Measurements from ENCODE around the gene SECISBP2L. TPM values are rescaled to one million over a fixed set of nuclear protein-coding genes. Genes with fewer than 3 reads are reported as not detected.

SECISBP2L gene
- total RNA-seq, 2 experiments from 2014 or later, result 18.5 to 19.6 TPM

GRCh38 chr15:49038382-49038781 is 7.9 kb downstream of the SECISBP2L start:
- peaks cover 31% of the 10 kb centered on the region for H3K4me1 Mint-ChIP-seq
- no peaks in the 10 kb centered on the region for H3K36me3 Mint-ChIP-seq
- no peak overlapping the region for H3K27ac Mint-ChIP-seq
- no peaks in the 10 kb centered on the region for H3K27me3 Mint-ChIP-seq
- no peaks in the 10 kb centered on the region for H3K9me3 Mint-ChIP-seq
- no peak overlapping the region for H3K4me3 Mint-ChIP-seq
- DNase-seq, result no peak

GRCh38 chr15:49037546-49037940 is 8.7 kb downstream of the SECISBP2L start:
- H3K27me3 Mint-ChIP-seq, result no peaks in the 10 kb centered on the region
- no peaks in the 10 kb centered on the region for H3K9me3 Mint-ChIP-seq
- H3K4me3 Mint-ChIP-seq, result no peak overlapping the region
- H3K4me1 Mint-ChIP-seq, result peaks cover 32% of the 10 kb centered on the region
- no peak for DNase-seq
- no peaks in the 10 kb centered on the region for H3K36me3 Mint-ChIP-seq
- no peak overlapping the region for H3K27ac Mint-ChIP-seq

GRCh38 chr15:49036650-49037545 is 9.3 kb downstream of the SECISBP2L start:
- no peaks in the 10 kb centered on the region for H3K36me3 Mint-ChIP-seq

GRCh38 chr15:49035825-49036224 is 10.4 kb downstream of the SECISBP2L start:
- H3K27me3 Mint-ChIP-seq, result no peaks in the 10 kb centered on the region
- no peak overlapping the region for H3K27ac Mint-ChIP-seq
- no peak overlapping the region for H3K4me3 Mint-ChIP-seq
- H3K4me1 Mint-ChIP-seq, result peaks cover 21% of the 10 kb centered on the region
- H3K9me3 Mint-ChIP-seq, result no peaks in the 10 kb centered on the region
- H3K36me3 Mint-ChIP-seq, result no peaks in the 10 kb centered on the region
- DNase-seq, result no peak

More at GRCh38 chr15:49036650-49037545, 9.3 kb downstream of the SECISBP2L start:
- no peaks in the 10 kb centered on the region for H3K27me3 Mint-ChIP-seq
- H3K4me1 Mint-ChIP-seq, result peaks cover 28% of the 10 kb centered on the region
- DNase-seq, result no peak
- no peaks in the 10 kb centered on the region for H3K9me3 Mint-ChIP-seq
- no peak overlapping the region for H3K4me3 Mint-ChIP-seq
- H3K27ac Mint-ChIP-seq, result no peak overlapping the region

GRCh38 chr15:49032601-49033145 is 13.6 kb downstream of the SECISBP2L start:
- H3K9me3 Mint-ChIP-seq, result no peaks in the 10 kb centered on the region
- H3K4me1 Mint-ChIP-seq, result peaks cover 6% of the 10 kb centered on the region
- H3K36me3 Mint-ChIP-seq, result peaks cover 13% of the 10 kb centered on the region
- H3K27ac Mint-ChIP-seq, result no peak overlapping the region
- H3K27me3 Mint-ChIP-seq, result no peaks in the 10 kb centered on the region
- H3K4me3 Mint-ChIP-seq, result no peak overlapping the region
- DNase-seq, result no peak

GRCh38 chr15:49031804-49032203 is 14.4 kb downstream of the SECISBP2L start:
- Mint-ChIP-seq H3K27ac (no peak overlapping the region), H3K27me3 (no peaks in the 10 kb centered on the region), H3K4me3 (no peak overlapping the region), H3K36me3 (peaks cover 17% of the 10 kb centered on the region), H3K9me3 (no peaks in the 10 kb centered on the region), H3K4me1 (peaks cover 2% of the 10 kb centered on the region)
- no peak for DNase-seq

- DNase-seq, result no peak
- Mint-ChIP-seq H3K4me1 (peaks cover 6% of the 10 kb centered on the region), H3K27me3 (no peaks in the 10 kb centered on the region), H3K4me3 (no peak overlapping the region), H3K27ac (no peak overlapping the region), H3K9me3 (no peaks in the 10 kb centered on the region), H3K36me3 (peaks cover 29% of the 10 kb centered on the region)
Observed at GRCh38 chr15:49026700-49027099, 19.5 kb downstream of the SECISBP2L start.

GRCh38 chr15:49024840-49025239 is 21.4 kb downstream of the SECISBP2L start:
- Mint-ChIP-seq H3K36me3 (peaks cover 35% of the 10 kb centered on the region), H3K4me1 (peaks cover 6% of the 10 kb centered on the region), H3K4me3 (no peak overlapping the region), H3K27me3 (no peaks in the 10 kb centered on the region), H3K9me3 (no peaks in the 10 kb centered on the region), H3K27ac (no peak overlapping the region)
- no peak for DNase-seq

GRCh38 chr15:49023354-49023753 is 22.9 kb downstream of the SECISBP2L start:
- no peak overlapping the region for H3K4me3 Mint-ChIP-seq

GRCh38 chr15:49015896-49016295 is 30.4 kb downstream of the SECISBP2L start:
- Mint-ChIP-seq H3K27ac (no peak overlapping the region), H3K36me3 (peaks cover 25% of the 10 kb centered on the region), H3K4me3 (no peak overlapping the region), H3K4me1 (peaks cover 7% of the 10 kb centered on the region), H3K27me3 (no peaks in the 10 kb centered on the region), H3K9me3 (no peaks in the 10 kb centered on the region)
- no peak for DNase-seq

More at GRCh38 chr15:49023354-49023753, 22.9 kb downstream of the SECISBP2L start:
- DNase-seq, result no peak
- Mint-ChIP-seq H3K9me3 (no peaks in the 10 kb centered on the region), H3K4me1 (peaks cover 6% of the 10 kb centered on the region), H3K36me3 (peaks cover 32% of the 10 kb centered on the region), H3K27me3 (no peaks in the 10 kb centered on the region), H3K27ac (no peak overlapping the region)

- no peak for DNase-seq
- Mint-ChIP-seq H3K27me3 (no peaks in the 10 kb centered on the region), H3K27ac (no peak overlapping the region)
Observed at GRCh38 chr15:48999314-48999713, 46.9 kb downstream of the SECISBP2L start.

GRCh38 chr15:48996276-48996675 is 50.0 kb downstream of the SECISBP2L start:
- no peak overlapping the region for H3K4me3 Mint-ChIP-seq
- no peak overlapping the region for H3K27ac Mint-ChIP-seq
- no peaks in the 10 kb centered on the region for H3K27me3 Mint-ChIP-seq
- H3K9me3 Mint-ChIP-seq, result no peaks in the 10 kb centered on the region
- no peak for DNase-seq
- no peaks in the 10 kb centered on the region for H3K4me1 Mint-ChIP-seq
- peaks cover 19% of the 10 kb centered on the region for H3K36me3 Mint-ChIP-seq

More at GRCh38 chr15:48999314-48999713, 46.9 kb downstream of the SECISBP2L start:
- H3K36me3 Mint-ChIP-seq, result peaks cover 24% of the 10 kb centered on the region
- H3K4me1 Mint-ChIP-seq, result no peaks in the 10 kb centered on the region
- no peak overlapping the region for H3K4me3 Mint-ChIP-seq
- peaks cover 11% of the 10 kb centered on the region for H3K9me3 Mint-ChIP-seq

GRCh38 chr15:48993380-48993779 is 52.9 kb downstream of the SECISBP2L start:
- no peaks in the 10 kb centered on the region for H3K9me3 Mint-ChIP-seq
- H3K36me3 Mint-ChIP-seq, result peaks cover 18% of the 10 kb centered on the region
- H3K4me1 Mint-ChIP-seq, result no peaks in the 10 kb centered on the region
- H3K4me3 Mint-ChIP-seq, result no peak overlapping the region
- no peak overlapping the region for H3K27ac Mint-ChIP-seq
- H3K27me3 Mint-ChIP-seq, result no peaks in the 10 kb centered on the region
- DNase-seq, result no peak

GRCh38 chr15:48992545-48992944 is 53.7 kb downstream of the SECISBP2L start:
- Mint-ChIP-seq H3K27ac (no peak overlapping the region), H3K4me1 (no peaks in the 10 kb centered on the region), H3K4me3 (no peak overlapping the region), H3K36me3 (peaks cover 17% of the 10 kb centered on the region), H3K27me3 (no peaks in the 10 kb centered on the region), H3K9me3 (no peaks in the 10 kb centered on the region)
- no peak for DNase-seq

GRCh38 chr15:48992096-48992495 is 54.1 kb downstream of the SECISBP2L start:
- DNase-seq, result no peak
- peaks cover 13% of the 10 kb centered on the region for H3K36me3 Mint-ChIP-seq
- no peak overlapping the region for H3K4me3 Mint-ChIP-seq

GRCh38 chr15:48989170-48989569 is 57.1 kb downstream of the SECISBP2L start:
- H3K36me3 Mint-ChIP-seq, result peaks cover 10% of the 10 kb centered on the region
- H3K4me1 Mint-ChIP-seq, result no peaks in the 10 kb centered on the region
- no peak overlapping the region for H3K4me3 Mint-ChIP-seq
- no peak for DNase-seq
- H3K27me3 Mint-ChIP-seq, result no peaks in the 10 kb centered on the region
- H3K27ac Mint-ChIP-seq, result no peak overlapping the region
- no peaks in the 10 kb centered on the region for H3K9me3 Mint-ChIP-seq

More at GRCh38 chr15:48992096-48992495, 54.1 kb downstream of the SECISBP2L start:
- Mint-ChIP-seq H3K9me3 (no peaks in the 10 kb centered on the region), H3K27me3 (no peaks in the 10 kb centered on the region), H3K27ac (no peak overlapping the region), H3K4me1 (no peaks in the 10 kb centered on the region)
